WTC11 (cell line): ENCODE results near the gene PIM1.

Experiments used
- CREB1 ChIP-seq: sonication (generic); formaldehyde crosslinking; IDR thresholded peaks from 2 replicates; pipeline ENCODE4 v1.8.0; 2023; ENCODE audit warnings: mild to moderate bottlenecking, missing genetic modification reagents
- JUN ChIP-seq: sonication (generic); formaldehyde crosslinking; IDR thresholded peaks from 2 replicates; pipeline ENCODE4 v1.8.0; 2023; ENCODE audit warnings: mild to moderate bottlenecking, missing genetic modification reagents
- ZNF138 ChIP-seq: sonication (generic); formaldehyde crosslinking; conservative IDR thresholded peaks from 2 replicates; pipeline ENCODE4 v1.8.1; 2022; ENCODE audit warnings: mild to moderate bottlenecking, moderate library complexity, missing genetic modification reagents
- ZNF232 ChIP-seq: sonication (generic); formaldehyde crosslinking; IDR thresholded peaks from 2 replicates; pipeline ENCODE4 v1.8.0; 2022; ENCODE audit warnings: mild to moderate bottlenecking, missing genetic modification reagents
- ZNF416 ChIP-seq: fragments of 250-450 bp; sonication (Bioruptor Pico); IDR thresholded peaks from 2 replicates; pipeline ENCODE4 v1.9.0; 2021; ENCODE audit warnings: mild to moderate bottlenecking, inconsistent platforms

GRCh38 chr6:37205175-37205996, 35.4 kb downstream of the PIM1 start:
- TF ChIP-seq ZNF232 (CRISPR knock-in tag): no peak
- TF ChIP-seq CREB1 (CRISPR knock-in tag): no peak
- no peak for TF ChIP-seq JUN
- TF ChIP-seq ZNF138 (CRISPR knock-in tag): no peak
- no peak for TF ChIP-seq ZNF416 (CRISPR knock-in tag)
